ENCODE results near the gene PACRG.

PACRG gene

DNA sequence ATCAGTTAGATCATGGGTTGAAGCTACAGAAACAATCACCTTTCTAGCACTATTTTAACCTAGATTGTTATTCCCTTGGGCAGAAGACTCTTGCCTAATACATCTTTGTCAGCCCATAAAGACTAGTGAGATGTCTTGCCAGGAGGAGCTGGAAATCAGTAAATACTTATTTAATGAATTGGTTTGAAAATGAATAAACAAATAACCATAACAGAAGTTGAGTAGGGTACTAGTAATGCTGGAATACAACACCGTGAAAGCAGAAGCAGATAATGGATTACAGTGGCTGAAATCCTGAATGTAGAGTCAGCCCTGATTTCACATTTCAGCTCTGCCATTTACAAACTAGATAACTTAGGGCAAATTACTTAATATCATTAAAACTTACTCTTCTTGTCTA is 236.1 kb downstream of the PACRG start:
- TF ChIP-seq CTCF (IDR thresholded peaks at IDR 0.05; ENCODE audit: low read depth, low read length), result no peak

DNA sequence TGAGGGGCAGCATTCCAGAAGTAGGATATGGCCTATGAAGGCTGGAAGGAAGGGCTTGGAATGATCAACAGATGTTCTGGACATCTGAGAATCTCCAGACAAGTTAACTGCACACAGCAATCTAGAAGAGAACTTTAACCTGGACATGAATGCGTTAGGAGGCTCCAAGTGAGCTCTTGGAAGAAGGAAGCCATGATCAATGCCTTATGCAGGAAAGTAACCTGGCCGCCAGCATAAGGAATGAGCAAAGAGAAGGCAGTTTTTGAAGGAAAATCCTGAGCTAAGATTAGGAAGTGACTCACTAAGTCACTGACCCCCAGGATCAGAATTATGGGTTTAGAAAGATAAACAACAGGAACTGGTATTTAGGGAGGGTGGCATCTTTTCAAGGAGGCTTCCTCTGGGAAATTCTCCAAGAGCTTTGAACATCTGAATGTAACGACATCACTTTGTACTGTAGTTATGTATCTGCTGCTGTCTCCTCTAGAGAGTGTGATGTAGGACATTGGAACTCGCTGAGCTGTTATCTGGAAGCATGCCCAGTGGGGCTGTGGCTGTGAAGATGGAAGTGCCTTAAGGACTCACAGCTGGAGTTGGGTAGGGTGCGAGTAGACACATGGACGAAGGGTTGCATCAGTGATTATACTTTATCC is 236.8 kb downstream of the PACRG start:
- peak; percentile 98 for DNase-seq (ENCODE audit: extremely low read depth, low read depth)
- TF ChIP-seq CTCF (IDR thresholded peaks at IDR 0.05; ENCODE audit: low read depth, low read length), result no peak

More for the DNA sequence above, 236.1 kb downstream of the PACRG start:
- no peak for DNase-seq (ENCODE audit: extremely low read depth, low read depth)

- no peak for TF ChIP-seq CTCF (IDR thresholded peaks at IDR 0.05; ENCODE audit: low read depth, low read length)
- DNase-seq (ENCODE audit: extremely low read depth, low read depth), result no peak
These were observed 237.6 kb downstream of the PACRG start for GRCh38 chr6:162965366-162965765.

DNA sequence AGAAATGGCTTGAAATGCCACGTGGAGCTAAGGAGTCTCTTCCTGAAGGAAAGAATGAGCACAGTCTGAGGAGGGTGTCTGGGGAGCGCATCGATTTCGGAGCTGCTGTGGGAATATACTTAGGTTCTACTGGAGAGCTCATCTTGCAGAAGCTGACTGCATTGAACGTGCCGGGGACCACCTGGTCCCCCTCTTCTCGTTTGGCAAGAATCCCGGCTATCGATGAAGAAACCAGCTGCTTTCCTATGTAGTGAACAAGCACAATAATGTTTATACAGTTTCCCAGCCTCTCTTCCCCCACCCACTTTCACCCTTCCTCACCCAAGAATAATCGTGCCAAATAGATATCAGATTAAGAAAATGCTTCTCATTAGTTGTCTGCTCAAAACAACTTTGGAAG is 242.5 kb downstream of the PACRG start:
- no peak for TF ChIP-seq CTCF (IDR thresholded peaks at IDR 0.05; ENCODE audit: low read depth, low read length)
- no peak for DNase-seq (ENCODE audit: extremely low read depth, low read depth)

DNA sequence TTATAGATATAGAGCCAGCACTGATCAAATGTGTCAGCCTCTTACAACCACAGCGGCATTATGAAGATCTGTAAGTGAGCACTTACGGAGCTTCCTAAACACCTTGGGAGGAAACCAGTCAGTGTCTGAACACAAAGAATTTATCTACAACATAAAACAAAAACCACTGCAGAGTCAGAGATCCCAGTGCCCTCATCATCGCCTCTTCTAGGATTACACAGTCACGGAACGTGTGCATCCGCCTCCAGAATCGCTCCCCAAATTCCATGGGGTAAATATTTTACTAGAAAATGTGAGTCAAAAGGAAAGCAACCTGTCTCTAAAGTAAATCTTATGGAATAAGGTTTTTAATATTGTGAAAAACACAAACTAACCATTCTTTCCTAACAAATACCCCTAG is 243.6 kb downstream of the PACRG start:
- TF ChIP-seq CTCF (IDR thresholded peaks at IDR 0.05; ENCODE audit: low read depth, low read length), result no peak

DNA sequence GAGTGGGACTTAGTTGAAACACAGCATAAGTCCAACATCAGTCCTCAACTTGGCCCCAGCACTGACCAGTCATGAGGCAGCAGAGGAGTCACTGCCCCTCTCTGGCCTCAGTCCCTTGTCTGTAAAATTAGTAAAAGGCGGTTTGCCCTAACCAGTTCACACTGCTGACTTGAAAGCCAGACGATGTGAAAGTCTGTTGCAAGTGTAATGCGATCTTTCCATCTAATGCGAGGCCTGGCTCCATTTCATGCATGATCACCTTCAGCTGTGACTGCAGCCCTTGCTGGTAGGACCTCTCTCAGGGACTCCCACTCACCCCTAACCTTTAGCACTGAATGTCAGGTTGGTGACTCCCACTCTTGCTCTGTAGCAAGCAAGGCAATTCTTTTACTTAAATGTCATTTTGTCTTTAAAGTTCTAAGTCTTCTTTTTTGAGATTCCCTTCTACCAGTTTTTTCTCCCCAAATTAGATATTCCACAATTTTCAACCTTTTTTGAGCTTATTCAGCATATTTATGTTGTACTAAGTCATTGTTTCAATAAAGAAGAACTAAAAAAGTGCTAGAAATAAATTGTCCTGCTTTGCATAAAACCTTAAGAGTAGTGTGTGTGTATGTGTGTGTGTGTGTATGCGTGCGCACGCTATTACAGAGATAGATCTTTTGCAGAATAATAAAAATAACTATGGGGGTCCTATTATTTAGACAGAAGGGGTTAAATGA is 245.5 kb downstream of the PACRG start:
- no peak for TF ChIP-seq CTCF (IDR thresholded peaks at IDR 0.05; ENCODE audit: low read depth, low read length)
- DNase-seq (ENCODE audit: extremely low read depth, low read depth), result no peak

More for the DNA sequence above, 243.6 kb downstream of the PACRG start:
- DNase-seq (ENCODE audit: extremely low read depth, low read depth), result no peak

- DNase-seq (ENCODE audit: extremely low read depth, low read depth), result no peak
- no peak for TF ChIP-seq CTCF (IDR thresholded peaks at IDR 0.05; ENCODE audit: low read depth, low read length)
These were observed 246.2 kb downstream of the PACRG start for GRCh38 chr6:162973980-162974379.

Data from AG09319 (cell line).